GM23338 (cell line): ENCODE measurements around the gene SLC50A1. TPM values are rescaled to one million over a fixed set of nuclear protein-coding genes. Genes with fewer than 3 reads are reported as not detected.

Experiments
- ATAC-seq: fragments of 200-7000 bp; cut with Tn5 transposase; 3 replicates; pipeline ENCODE4 v1.9.1; 2020
- DNase-seq: peaks from one replicate; pipeline ENCODE4 v3.0.0-alpha.2; 2015; ENCODE audit warnings: low spot score
- H2AFZ ChIP-seq: fragments of 200-600 bp; sonication (generic); 2 replicates; pipeline ENCODE4 v1.8.0; 2016; ENCODE audit warnings: antibody characterized with exemption, mild to moderate bottlenecking, moderate library complexity
- H3F3A ChIP-seq: fragments of 200-600 bp; sonication (generic); replicated peaks from 2 replicates; pipeline ENCODE4 v1.8.0; 2017; ENCODE audit warnings: antibody characterized with exemption, mixed run types, low read depth
- H3K27ac ChIP-seq: fragments of 200-600 bp; sonication (generic); 2 replicates; pipeline ENCODE4 v1.6.1; 2016; ENCODE audit warnings: low read depth
- H3K27me3 ChIP-seq: fragments of 200-600 bp; sonication (generic); 2 replicates; pipeline ENCODE4 v1.8.0; 2016; ENCODE audit warnings: mild to moderate bottlenecking, mixed run types, moderate library complexity; ENCODE audit not compliant: insufficient read depth
- H3K36me3 ChIP-seq: fragments of 200-600 bp; sonication (generic); 2 replicates; pipeline ENCODE4 v1.8.0; 2016; ENCODE audit warnings: mild to moderate bottlenecking; ENCODE audit not compliant: insufficient read depth
- H3K4me1 ChIP-seq: fragments of 200-600 bp; sonication (generic); 2 replicates; pipeline ENCODE4 v1.8.0; 2016; ENCODE audit warnings: mild to moderate bottlenecking, moderate library complexity; ENCODE audit not compliant: insufficient read depth
- H3K4me2 ChIP-seq: fragments of 200-600 bp; sonication (generic); 2 replicates; pipeline ENCODE4 v1.7.1; 2017; ENCODE audit warnings: mixed run types
- H3K4me3 ChIP-seq: fragments of 200-600 bp; sonication (generic); 2 replicates; pipeline ENCODE4 v1.6.1; 2016; ENCODE audit warnings: mixed run types
- H3K79me2 ChIP-seq: fragments of 200-600 bp; sonication (generic); replicated peaks from 2 replicates; pipeline ENCODE4 v1.8.0; 2017; ENCODE audit warnings: mild to moderate bottlenecking; ENCODE audit not compliant: insufficient read depth
- H3K9me2 ChIP-seq: fragments of 200-600 bp; sonication (generic); 2 replicates; pipeline ENCODE4 v1.8.0; 2017; ENCODE audit not compliant: insufficient read depth
- H4K20me1 ChIP-seq: fragments of 200-600 bp; sonication (generic); replicated peaks from 2 replicates; pipeline ENCODE4 v1.8.0; 2017; ENCODE audit warnings: mild to moderate bottlenecking; ENCODE audit not compliant: insufficient read depth
- H3K27ac Mint-ChIP-seq: 2 replicates; pipeline ENCODE4 v1.8.0; 2020; ENCODE audit warnings: inconsistent platforms, mild to moderate bottlenecking, moderate library complexity, mixed read lengths
- H3K27me3 Mint-ChIP-seq: 3 replicates; pipeline ENCODE4 v1.8.0; 2022; ENCODE audit warnings: low read depth, mild to moderate bottlenecking, moderate library complexity, mixed read lengths, inconsistent platforms; ENCODE audit not compliant: insufficient read depth, poor library complexity
- H3K36me3 Mint-ChIP-seq: 3 replicates; pipeline ENCODE4 v1.8.0; 2021; ENCODE audit warnings: low read depth, mild to moderate bottlenecking, inconsistent platforms, moderate library complexity, mixed read lengths
- H3K4me1 Mint-ChIP-seq: 3 replicates; pipeline ENCODE4 v1.8.0; 2020; ENCODE audit warnings: mild to moderate bottlenecking, inconsistent platforms, mixed read lengths
- H3K4me3 Mint-ChIP-seq: 3 replicates; pipeline ENCODE4 v1.8.0; 2021; ENCODE audit warnings: moderate library complexity, mild to moderate bottlenecking, inconsistent platforms, mixed read lengths
- H3K9me3 Mint-ChIP-seq: 3 replicates; pipeline ENCODE4 v1.8.0; 2020; ENCODE audit warnings: moderate library complexity, mild to moderate bottlenecking, inconsistent platforms, mixed read lengths
- CREB1 ChIP-seq: fragments of 250-450 bp; sonication (Bioruptor Pico); IDR thresholded peaks from 2 replicates; pipeline ENCODE4 v1.5.0; 2020; ENCODE audit warnings: low read depth, mild to moderate bottlenecking, moderate library complexity
- CTCF ChIP-seq, 2 experiments: fragments of 200-600 bp in 1 of 2; sonication (generic) in 1 of 2; conservative IDR thresholded peaks; 2 replicates each; pipeline versions ENCODE4 v1.5.1 to v1.6.1; 2016 to 2017; ENCODE audit warnings: antibody characterized with exemption in 2 of 2, low read depth in 2 of 2, mild to moderate bottlenecking in 2 of 2, moderate library complexity in 1 of 2
- ETS1 ChIP-seq: IDR thresholded peaks from 2 replicates; pipeline ENCODE4 v1.6.1; 2016; ENCODE audit warnings: antibody characterized with exemption
- EZH2 ChIP-seq: fragments of 200-600 bp; sonication (generic); IDR thresholded peaks from one replicate; pipeline ENCODE4 v1.8.0; 2017; ENCODE audit warnings: antibody characterized with exemption, mild to moderate bottlenecking, low read depth; ENCODE audit not compliant: unreplicated experiment
- EZH2phosphoT487 ChIP-seq: fragments of 200-600 bp; sonication (generic); IDR thresholded peaks from one replicate; pipeline ENCODE4 v1.8.1; 2018; ENCODE audit warnings: antibody characterized with exemption; ENCODE audit not compliant: unreplicated experiment
- JUNB ChIP-seq: IDR thresholded peaks from one replicate; pipeline ENCODE4 v1.6.1; 2016; ENCODE audit warnings: antibody characterized with exemption; ENCODE audit not compliant: unreplicated experiment
- NANOG ChIP-seq: IDR thresholded peaks from 2 replicates; pipeline ENCODE4 v1.6.1; 2016; ENCODE audit warnings: antibody characterized with exemption, borderline replicate concordance
- REST ChIP-seq: IDR thresholded peaks from one replicate; pipeline ENCODE4 v1.6.1; 2018; ENCODE audit warnings: antibody characterized with exemption; ENCODE audit not compliant: unreplicated experiment
- STAT1 ChIP-seq: IDR thresholded peaks from one replicate; pipeline ENCODE4 v1.6.1; 2016; ENCODE audit warnings: antibody characterized with exemption; ENCODE audit not compliant: unreplicated experiment
- ZNF114 ChIP-seq: fragments of 250-450 bp; sonication (Bioruptor Pico); IDR thresholded peaks from 2 replicates; pipeline ENCODE4 v1.5.0; 2020; ENCODE audit warnings: mild to moderate bottlenecking, moderate library complexity
- ZNF331 ChIP-seq: fragments of 250-450 bp; sonication (Bioruptor Pico); IDR thresholded peaks from 2 replicates; pipeline ENCODE4 v1.5.0; 2020; ENCODE audit warnings: low read depth, mild to moderate bottlenecking, moderate library complexity
- polyA plus RNA-seq: library from polyadenylated mRNA; unstranded; fragments of >200 nt; fragmentation: Nextera tagmentation; extraction: Ambion mirVana; gene quantifications from 2 replicates; pipeline ENCODE4 v1.2.1, GENCODE V29; 2016
- total RNA-seq: library from RNA; depleted of rRNA; stranded (reverse); fragments of >200 nt; shearing (Covaris generic); gene quantifications from 2 replicates; pipeline ENCODE4 v1.2.3, GENCODE V29; 2014

Gene SLC50A1
- total and polyA plus RNA-seq, 2 experiments from 2014 or later: 30.0 to 63.9 TPM

GRCh38 chr1:155169541-155169940 lies 33.9 kb downstream of the SLC50A1 start (continued):
- TF ChIP-seq ETS1: no peak

- no peaks in the 10 kb centered on the region for H3K36me3 ChIP-seq
- H2AFZ ChIP-seq: no peak overlapping the region
- H3F3A ChIP-seq: peaks cover 35% of the 10 kb centered on the region
- peaks cover 17% of the 10 kb centered on the region for H3K79me2 ChIP-seq
- no peak for TF ChIP-seq REST
- TF ChIP-seq JUNB: no peak
- TF ChIP-seq NANOG: no peak
- no peak for TF ChIP-seq STAT1
- no peak for TF ChIP-seq CREB1
- no peak for TF ChIP-seq ZNF114 (CRISPR knock-in tag)
- TF ChIP-seq EZH2phosphoT487: no peak
- TF ChIP-seq ZNF331 (CRISPR knock-in tag): no peak
- no peak for TF ChIP-seq CTCF (conservative IDR thresholded peaks at IDR 0.05; ENCODE audit: low read depth in 2 of 2)
- no peak for TF ChIP-seq ETS1
- no peak for TF ChIP-seq EZH2
- no peak for DNase-seq
- Mint-ChIP-seq H3K4me3 (0 out of 3 replicates have a peak overlapping the region, but pooled peaks have one; percentile 6), H3K9me3 (peaks cover 8% of the 10 kb centered on the region), H3K36me3 (peaks cover 20% of the 10 kb centered on the region), H3K4me1 (peaks cover 25% of the 10 kb centered on the region), H3K27me3 (peaks cover 19% of the 10 kb centered on the region), H3K27ac (no peak overlapping the region)
- no peak overlapping the region for H3K4me3 ChIP-seq
- no peaks in the 10 kb centered on the region for H3K27me3 ChIP-seq
- peaks cover 30% of the 10 kb centered on the region for H3K4me1 ChIP-seq
- no peaks in the 10 kb centered on the region for H3K9me2 ChIP-seq
- no peak overlapping the region for H3K27ac ChIP-seq
- no peak overlapping the region for H3K4me2 ChIP-seq
- ATAC-seq: no peak
- H4K20me1 ChIP-seq: no peaks in the 10 kb centered on the region
Measured at GRCh38 chr1:155170101-155170785, 34.6 kb downstream of the SLC50A1 start.
